Stimulated activated CD8-positive, alpha-beta memory T cell treated with anti-CD3 and anti-CD28 coated beads, Interleukin-15, amount 100 ng/mL, for 1 hour (primary cell): ENCODE measurements around the gene CSF1.
"Not testable (repeated sequence)": the region's sequence is repeated elsewhere in the genome, so short reads cannot be mapped to it uniquely, and the experiment has no call there.

Experiments
- DNase-seq: peaks from one replicate; pipeline ENCODE4 v3.0.0-alpha.2; 2020; ENCODE audit warnings: low read depth

The CSF1 gene

DNA sequence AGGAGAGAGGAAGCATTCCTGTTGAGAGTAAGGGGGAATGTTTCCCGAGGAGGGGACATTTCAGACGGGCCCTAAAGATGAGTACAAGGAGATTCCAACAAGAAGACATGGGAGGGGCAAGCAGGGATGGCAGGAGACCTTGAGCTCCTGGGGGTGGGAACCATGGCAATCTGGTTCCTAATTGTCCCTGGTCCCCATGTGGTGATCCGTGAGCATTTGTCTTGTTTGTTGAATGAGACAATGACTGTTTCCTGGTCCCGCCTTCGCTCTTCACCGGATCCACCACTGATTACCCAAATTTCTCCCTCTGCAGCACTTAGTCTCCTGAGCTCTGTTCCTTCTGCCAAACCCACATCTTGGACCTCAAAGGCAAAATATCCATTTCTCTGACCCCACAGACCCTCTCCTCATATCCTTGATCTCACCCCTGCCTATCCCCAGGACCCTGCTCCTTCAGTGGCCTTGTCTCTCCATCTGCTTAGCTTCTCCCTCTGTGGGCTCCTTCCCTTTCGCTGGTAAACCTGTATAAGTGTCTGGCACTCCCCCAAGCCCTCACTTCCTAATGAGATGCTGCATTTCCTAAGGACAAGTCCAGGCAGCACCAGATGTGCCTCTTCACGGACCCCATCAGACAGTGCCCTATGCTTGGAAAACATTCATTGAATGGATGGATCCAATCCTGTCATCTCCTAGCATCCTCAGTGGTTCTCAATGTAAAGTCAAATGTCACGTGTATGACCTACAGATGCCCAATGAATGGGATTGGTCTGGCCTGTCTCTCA is 8.3 kb upstream of the CSF1 start:
- no peak for DNase-seq

DNA sequence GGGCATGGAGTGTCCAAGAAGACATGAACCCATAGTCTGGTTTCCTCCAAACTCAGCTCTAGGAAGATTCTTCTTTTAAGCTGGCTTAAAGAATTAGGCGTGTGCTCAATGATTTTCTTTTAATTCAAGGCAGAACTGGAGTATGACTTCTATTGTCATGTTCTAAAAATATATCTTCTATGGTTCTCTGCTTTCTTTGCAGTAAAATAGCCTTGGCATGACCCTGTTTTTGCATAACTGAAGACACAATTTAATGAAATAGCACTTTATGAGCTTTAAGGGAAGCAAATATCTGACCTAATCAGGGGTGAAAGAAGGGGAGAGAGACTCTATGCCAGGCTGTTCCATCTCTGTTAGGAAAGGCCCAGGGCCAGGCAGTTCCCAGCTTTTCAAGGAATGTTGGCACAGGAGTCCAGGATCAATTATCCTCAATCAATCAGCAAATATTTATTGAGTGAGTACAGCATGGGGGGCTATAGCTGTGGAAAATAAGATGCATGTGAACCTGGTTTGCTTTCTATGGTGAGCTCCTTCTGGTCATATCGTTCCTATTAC is 7.2 kb upstream of the CSF1 start:
- no peak for DNase-seq

- no peak for DNase-seq
Observed at GRCh38 chr1:109904105-109904817, 6.4 kb upstream of the CSF1 start.

GRCh38 chr1:109905491-109905890 is 5.2 kb upstream of the CSF1 start:
- no peak for DNase-seq

DNA sequence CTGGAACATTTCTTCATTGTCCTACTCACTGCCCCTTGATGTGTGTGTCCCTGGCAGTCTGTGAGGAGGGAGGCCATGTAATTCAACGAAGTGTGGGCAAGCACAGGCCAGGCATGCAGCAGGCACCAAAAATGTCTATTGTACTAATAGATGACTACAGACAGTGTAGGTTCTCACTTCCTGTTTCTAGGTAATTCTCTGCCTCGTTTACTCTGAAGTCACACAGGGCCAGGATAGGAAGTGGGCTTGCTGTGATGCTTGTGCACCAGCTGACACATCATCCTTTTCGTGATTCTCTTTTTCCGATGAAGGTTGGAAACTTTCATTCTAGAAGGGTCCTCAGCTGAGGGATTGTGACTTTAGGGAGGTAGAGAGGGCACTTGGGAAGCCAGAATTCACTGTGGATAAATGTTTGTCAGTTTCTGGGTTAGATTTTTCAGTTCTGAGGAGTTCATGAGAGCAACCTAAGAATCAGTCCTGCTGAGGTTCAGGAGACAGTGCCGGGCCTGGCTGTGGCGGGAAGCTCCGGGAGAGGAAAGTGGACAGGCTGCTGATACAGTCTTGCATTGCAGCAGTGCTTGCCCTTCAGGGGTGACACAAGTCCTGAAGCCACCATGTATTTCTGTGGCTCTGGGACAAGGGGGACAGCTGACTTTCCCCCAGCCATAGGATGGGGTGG is 4.3 kb upstream of the CSF1 start:
- DNase-seq, result peak; percentile 30

GRCh38 chr1:109906839-109907180 is 3.8 kb upstream of the CSF1 start:
- no peak for DNase-seq

GRCh38 chr1:109907190-109907774 is 3.4 kb upstream of the CSF1 start:
- DNase-seq, result no peak

DNA sequence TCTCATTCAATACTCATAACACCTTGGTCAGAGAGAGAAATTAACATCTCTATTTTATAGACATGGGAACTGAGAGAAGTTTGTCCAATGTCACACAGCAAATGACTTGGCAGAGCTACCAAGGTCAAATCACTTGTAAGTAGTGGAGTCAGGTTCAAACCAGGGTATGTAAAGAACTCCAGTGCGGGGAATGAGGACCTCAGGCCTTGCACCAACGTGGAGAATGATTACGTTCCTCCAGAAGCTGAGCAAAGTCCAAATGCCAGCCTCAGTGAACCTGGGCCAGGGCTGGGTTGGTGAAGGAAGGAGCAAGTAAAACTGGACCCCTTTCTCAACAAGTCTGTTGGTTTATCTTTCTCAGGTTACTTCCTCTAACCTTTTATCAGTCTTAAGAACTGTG is 1.8 kb upstream of the CSF1 start:
- DNase-seq, result no peak

DNA sequence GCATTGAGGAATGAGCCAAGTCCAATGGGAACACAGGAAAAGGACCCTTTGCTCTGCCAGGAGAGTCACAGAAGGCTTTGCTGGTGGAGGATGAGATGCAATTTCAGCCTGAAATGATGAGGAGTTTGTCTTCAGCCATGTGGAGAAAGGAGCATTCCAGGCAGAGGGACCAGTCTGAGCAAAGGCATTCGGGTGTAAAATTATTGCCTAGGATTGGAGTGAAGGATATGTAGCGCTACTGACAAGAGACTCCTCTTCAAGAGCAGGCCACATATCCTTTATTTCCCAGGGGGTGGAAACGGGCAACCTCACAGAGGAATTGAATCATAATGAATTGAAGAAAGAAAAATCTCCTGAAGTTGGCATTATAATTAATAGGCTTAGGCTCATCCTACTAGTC is 1.1 kb upstream of the CSF1 start:
- no peak for DNase-seq

DNA sequence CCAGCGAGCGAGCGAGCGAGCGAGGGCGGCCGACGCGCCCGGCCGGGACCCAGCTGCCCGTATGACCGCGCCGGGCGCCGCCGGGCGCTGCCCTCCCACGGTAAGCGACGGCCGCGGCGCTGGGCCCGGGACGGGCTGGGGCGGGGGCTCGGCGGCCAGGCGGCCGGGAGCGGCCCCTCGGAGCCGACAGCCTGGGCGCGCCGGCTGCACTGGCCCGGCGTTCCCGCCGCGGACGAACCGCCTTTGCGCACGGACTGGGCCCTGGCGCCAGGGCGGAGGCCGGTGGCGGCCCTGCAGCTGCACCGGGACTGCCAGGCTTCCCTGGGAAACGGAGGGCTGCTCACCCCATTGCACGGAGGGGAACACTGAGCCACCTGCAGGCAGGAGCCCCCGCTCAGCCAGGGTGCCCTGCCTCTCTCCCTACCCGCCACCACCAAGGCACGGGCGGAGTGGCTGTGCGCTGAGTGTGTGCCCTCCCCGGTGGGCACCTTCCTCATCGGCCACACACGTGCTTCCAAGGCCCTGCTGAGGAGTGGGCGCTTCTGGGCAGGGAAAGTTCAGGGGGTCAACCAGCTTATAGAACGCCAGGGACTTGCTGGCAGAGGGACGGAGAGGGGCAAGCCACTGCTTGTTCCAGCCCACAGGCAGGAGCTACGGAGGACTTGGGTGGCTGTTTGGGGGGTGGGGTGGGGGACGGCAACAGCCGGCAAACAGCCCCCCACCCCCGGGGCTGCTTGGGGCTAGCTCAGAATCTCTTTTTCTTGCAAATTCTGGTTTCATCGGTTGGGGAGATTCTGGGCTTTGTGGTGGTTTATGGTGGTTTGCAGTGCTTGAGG is 532 bp downstream of the CSF1 start:
- DNase-seq, result no peak

DNA sequence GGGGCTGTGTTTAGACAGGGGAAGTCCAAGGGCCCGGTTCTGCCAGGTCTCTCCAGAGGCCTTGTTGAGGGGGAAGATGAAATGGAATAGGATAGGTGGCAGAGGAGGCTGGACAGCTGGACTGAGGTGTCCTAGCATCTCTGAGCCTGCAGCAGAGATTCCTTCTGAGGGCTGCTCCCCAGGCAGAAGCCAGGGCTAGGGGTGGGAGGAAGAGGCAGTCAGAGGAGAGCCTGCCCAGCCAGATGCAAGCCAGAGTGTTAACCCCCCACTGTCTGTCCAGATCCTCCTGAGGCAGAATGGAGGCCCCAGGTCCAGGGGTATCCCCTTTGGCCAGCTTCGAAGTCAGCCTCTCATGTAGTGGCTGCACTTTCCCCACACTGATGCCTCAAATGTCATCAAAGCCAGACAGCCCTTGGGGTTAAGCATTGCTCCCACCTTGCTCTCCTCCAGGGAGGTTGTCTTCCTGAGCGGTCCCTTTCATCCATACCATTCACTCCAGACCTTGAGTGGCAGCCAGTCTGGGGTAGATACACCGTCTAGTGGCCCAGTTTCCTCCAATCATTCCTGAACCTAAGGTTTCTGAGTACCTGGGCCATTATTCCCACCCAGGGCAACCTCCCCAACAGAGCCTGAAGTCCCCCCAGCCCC is 1.7 kb downstream of the CSF1 start:
- no peak for DNase-seq

- DNase-seq, result no peak
Observed at GRCh38 chr1:109912873-109913272, 2.2 kb downstream of the CSF1 start.

DNA sequence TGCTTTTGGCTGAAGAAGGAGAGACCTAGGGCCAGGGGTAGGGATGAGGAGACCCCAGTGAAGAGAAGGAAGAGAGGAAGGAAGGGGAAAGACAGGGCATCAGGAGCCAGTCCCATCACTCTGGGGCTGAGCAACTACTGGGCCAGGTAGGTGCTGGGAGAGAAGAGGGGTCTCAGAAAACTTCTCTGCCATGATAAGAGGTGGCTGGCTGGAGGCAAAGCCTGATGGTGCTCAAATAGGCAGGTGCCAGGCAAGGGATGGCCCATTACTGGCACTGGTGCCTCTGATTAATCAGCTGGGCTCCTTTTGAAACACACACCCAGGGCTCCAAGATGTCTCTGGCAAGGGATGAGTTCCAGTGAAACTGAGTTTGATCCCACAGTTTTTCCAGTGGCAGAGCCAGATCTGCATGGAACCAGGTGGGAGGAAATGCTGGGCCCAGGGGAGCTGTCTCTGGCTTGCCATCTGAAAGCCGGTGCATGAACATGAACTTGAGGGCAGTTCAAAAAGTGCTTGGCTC is 2.8 kb downstream of the CSF1 start:
- DNase-seq, result no peak

DNA sequence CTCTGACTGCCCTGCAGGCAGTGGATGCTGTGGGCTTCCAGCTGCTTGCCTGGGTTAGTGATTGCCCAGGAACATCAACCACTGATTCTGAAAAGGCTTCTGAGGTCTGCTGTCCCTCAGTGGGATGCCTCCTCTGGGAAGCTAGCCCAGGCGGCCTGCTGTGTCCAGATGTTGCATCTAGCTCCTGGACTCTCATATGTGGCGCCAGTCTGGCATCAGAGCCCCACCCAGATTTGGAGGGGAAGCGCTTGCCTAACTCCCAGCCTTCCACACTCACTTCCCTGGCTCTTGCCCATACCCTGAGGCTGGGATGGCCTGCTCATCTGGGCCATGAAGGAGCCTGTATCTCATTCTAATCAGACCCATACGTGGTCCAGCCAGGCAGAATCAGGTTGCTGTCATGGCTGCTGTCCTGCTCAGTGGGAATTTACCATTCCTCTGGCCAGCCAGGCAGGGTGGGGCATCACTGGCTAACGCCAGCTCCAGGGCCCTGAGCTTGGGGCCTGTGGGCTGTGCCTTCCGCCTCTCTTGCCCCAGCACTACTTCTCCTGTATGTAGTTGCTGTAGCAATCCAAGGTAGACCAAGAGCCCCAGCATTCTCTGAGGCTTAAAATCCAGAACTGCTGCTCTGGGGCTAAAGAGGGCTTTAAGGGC is 4.1 kb downstream of the CSF1 start:
- no peak for DNase-seq

DNA sequence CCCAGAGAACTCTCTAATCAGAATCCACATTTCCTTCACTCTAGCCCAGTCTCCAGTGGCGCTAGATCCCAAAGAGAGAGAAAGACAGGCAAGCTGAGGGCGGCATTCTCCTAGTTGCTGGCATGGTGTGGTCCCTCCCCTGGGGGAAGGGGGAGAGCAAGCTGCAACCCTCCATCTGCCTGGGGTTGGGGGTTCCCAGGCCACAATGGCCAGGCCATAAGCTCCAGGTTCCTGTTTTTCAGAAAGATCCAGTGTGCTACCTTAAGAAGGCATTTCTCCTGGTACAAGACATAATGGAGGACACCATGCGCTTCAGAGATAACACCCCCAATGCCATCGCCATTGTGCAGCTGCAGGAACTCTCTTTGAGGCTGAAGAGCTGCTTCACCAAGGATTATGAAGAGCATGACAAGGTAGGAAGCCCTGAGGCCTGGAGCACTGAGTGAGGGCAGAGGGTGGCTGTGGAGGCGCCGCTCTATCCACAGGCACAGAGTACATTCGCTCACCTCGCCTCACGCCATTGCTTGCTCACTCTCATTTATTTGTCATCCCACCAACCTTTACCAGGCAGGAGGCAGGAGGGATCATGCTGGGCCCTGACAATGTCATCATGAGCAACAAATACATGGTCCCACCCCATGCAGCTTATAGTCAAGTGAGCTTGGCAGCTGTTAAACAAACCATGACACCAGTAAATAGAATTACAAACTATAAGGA is 6.6 kb downstream of the CSF1 start:
- DNase-seq, result no peak

DNA sequence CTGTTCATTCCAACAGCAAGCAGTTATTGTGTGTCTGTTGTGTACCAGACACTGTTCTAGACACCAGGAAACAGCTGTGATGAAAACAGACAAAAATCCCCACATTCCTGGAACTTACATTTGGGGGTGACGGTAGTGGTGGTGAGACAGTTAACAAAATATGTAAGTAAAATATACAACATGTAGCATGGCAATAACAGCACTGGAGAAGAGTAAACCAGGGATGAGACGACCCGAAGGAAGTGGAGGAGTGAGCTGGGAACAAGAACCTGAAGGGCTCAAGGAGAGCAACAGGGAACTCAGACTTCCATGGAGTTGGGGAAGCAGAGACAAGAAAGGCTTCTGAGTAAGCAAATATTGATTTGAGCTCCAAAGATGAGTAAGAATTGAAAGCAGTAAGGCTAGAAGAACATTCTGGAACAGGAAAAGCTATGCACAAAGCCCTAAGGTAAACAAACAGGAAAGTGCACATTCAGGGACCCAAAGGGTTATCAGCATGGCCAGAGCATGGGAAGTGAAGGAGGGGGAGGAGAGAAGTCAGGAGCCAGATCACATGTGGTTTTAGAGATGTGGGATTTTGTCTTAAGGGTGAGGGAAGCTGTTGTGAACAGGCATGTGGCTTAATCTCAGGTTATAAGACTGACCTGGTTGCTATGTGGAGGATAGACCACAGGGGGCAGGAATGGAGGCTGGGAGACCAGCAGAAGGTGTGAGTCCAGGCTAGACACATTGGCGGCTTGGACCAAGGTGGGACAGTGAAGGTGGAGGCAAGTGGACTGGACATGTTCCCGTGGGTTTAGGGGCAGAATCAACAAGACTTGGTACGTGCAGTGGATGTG is 7.3 kb downstream of the CSF1 start:
- DNase-seq, result no peak

DNA sequence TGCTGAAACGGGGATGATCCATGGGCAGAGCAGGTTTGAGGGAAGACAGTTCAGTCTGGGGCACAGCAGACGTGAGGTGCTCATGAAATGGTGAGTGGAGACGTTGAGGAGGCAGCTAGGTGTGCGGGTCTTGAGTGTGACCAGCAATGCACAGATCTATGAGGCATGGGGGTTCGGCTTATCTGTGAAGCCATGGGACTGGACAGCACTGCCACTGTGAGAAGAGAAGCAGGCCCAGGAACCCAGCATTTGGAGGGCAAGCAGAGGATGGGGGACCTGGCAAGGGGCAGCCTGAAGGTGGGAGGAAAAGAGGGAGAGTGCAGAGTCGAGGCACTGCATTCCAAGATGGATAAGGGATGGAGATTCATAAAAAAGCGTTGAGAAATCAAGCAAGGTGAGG is 8.0 kb downstream of the CSF1 start:
- no peak for DNase-seq

GRCh38 chr1:109919303-109919702 is 8.7 kb downstream of the CSF1 start:
- DNase-seq, result no peak

- not testable (repeated sequence) for DNase-seq
Observed at GRCh38 chr1:109920391-109920790, 9.7 kb downstream of the CSF1 start.
